H1 (cell line): Measurements from ENCODE around the gene BTN2A1. TPM values are rescaled to one million over a fixed set of nuclear protein-coding genes. Genes with fewer than 3 reads are reported as not detected.

Experiments used
- BRCA1 ChIP-seq: IDR thresholded peaks from 2 replicates; pipeline ENCODE4 v1.6.1; 2012; ENCODE audit warnings: low read depth, low read length, improper control_type of control experiment
- CTCF ChIP-seq, 3 experiments: IDR thresholded peaks; 1 replicate in 2 of 3; 2 replicates in 1 of 3; pipeline versions ENCODE4 v1.5.1 to v1.6.1; 2011; ENCODE audit warnings: low read length in 3 of 3, mild to moderate bottlenecking in 3 of 3, inconsistent platforms in 2 of 3, low read depth in 1 of 3, moderate library complexity in 1 of 3; ENCODE audit not compliant: insufficient read depth in 1 of 3; ENCODE audit errors: control extremely low read depth in 1 of 3
- JUN ChIP-seq: IDR thresholded peaks from 2 replicates; pipeline ENCODE4 v1.6.1; 2011; ENCODE audit warnings: low read depth, mild to moderate bottlenecking, improper control_type of control experiment, low read length
- POU5F1 ChIP-seq: IDR thresholded peaks from 2 replicates; pipeline ENCODE4 v1.6.1; 2011; ENCODE audit warnings: low read depth, mild to moderate bottlenecking, low read length, moderate library complexity
- SP1 ChIP-seq: IDR thresholded peaks from 2 replicates; pipeline ENCODE4 v1.6.1; 2011; ENCODE audit warnings: low read depth, low read length
- YY1 ChIP-seq: IDR thresholded peaks from 2 replicates; pipeline ENCODE4 v1.6.1; 2011; ENCODE audit warnings: low read depth, mild to moderate bottlenecking, low read length
- polyA plus RNA-seq, 7 experiments: library from polyadenylated mRNA; depleted of rRNA in 3 of 7; stranded (reverse) in 5 of 7; unstranded in 2 of 7; fragments of >200 nt in 5 of 7; fragments of 200-250 nt in 2 of 7; gene quantifications; 1 replicate in 5 of 7; 2 replicates in 1 of 7; 4 replicates in 1 of 7; pipeline versions ENCODE4 v1.2.1 to v1.2.3, GENCODE V29; 2011 to 2013; ENCODE audit warnings: missing spikeins in 2 of 7, mixed read lengths in 2 of 7
- total RNA-seq: library from RNA; stranded (reverse); fragmentation: NEBNext Ultra II Directional; extraction: Animal tissue kit (Norgen Biotek cat#: 25700); gene quantifications from 2 replicates; pipeline ENCODE4 v1.2.1, GENCODE V29; 2021

BTN2A1 gene
- total and polyA plus RNA-seq, 2 of the 8 experiments (the other 6 are each of a cell fraction or from before 2014, with no cell fraction given): 8.7 to 11.0 TPM

GRCh38 chr6:26431258-26432172 is 26.2 kb upstream of the BTN2A1 start (continued):
- TF ChIP-seq CTCF (IDR thresholded peaks at IDR 0.05; ENCODE audit: control extremely low read depth in 1 of 3, insufficient read depth in 1 of 3, low read depth in 1 of 3, low read length in 3 of 3) (no peak), BRCA1 (no peak), JUN (no peak), POU5F1 (no peak), YY1 (no peak), SP1 (no peak)
